GM23248 (cell line): ENCODE measurements around the gene LORICRIN. TPM values are rescaled to one million over a fixed set of nuclear protein-coding genes. Genes with fewer than 3 reads are reported as not detected.

Experiments
- DNase-seq: peaks from one replicate; pipeline ENCODE4 v3.0.0-alpha.2; 2015
- H2AFZ ChIP-seq: fragments of 200-600 bp; sonication (generic); 2 replicates; pipeline ENCODE4 v1.6.1; 2016; ENCODE audit warnings: antibody characterized with exemption
- H3F3A ChIP-seq: fragments of 200-600 bp; sonication (generic); 2 replicates; pipeline ENCODE4 v1.6.1; 2016; ENCODE audit warnings: mild to moderate bottlenecking, antibody characterized with exemption, mixed run types; ENCODE audit not compliant: insufficient read depth
- H3K27ac ChIP-seq: fragments of 200-600 bp; sonication (generic); 2 replicates; pipeline ENCODE4 v1.5.1; 2016; ENCODE audit warnings: mild to moderate bottlenecking
- H3K27me3 ChIP-seq: fragments of 200-600 bp; sonication (generic); replicated peaks from 2 replicates; pipeline ENCODE4 v1.6.1; 2016; ENCODE audit warnings: mild to moderate bottlenecking; ENCODE audit not compliant: insufficient read depth
- H3K36me3 ChIP-seq: fragments of 200-600 bp; sonication (generic); 2 replicates; pipeline ENCODE4 v1.6.1; 2016; ENCODE audit warnings: low read depth, mild to moderate bottlenecking
- H3K4me1 ChIP-seq: fragments of 200-600 bp; sonication (generic); 2 replicates; pipeline ENCODE4 v1.6.1; 2016; ENCODE audit warnings: mild to moderate bottlenecking; ENCODE audit not compliant: insufficient read depth
- H3K4me2 ChIP-seq: fragments of 200-600 bp; sonication (generic); one replicate; pipeline ENCODE4 v1.6.1; 2016; ENCODE audit warnings: mild to moderate bottlenecking; ENCODE audit not compliant: unreplicated experiment
- H3K4me3 ChIP-seq: fragments of 200-600 bp; sonication (generic); 2 replicates; pipeline ENCODE4 v1.5.1; 2016; ENCODE audit warnings: mild to moderate bottlenecking
- H3K79me2 ChIP-seq: fragments of 200-600 bp; sonication (generic); 2 replicates; pipeline ENCODE4 v1.6.1; 2016; ENCODE audit warnings: mild to moderate bottlenecking; ENCODE audit not compliant: insufficient read depth
- H3K9ac ChIP-seq: fragments of 200-600 bp; sonication (generic); 2 replicates; pipeline ENCODE4 v1.6.1; 2016; ENCODE audit warnings: mild to moderate bottlenecking
- H3K9me2 ChIP-seq: fragments of 200-600 bp; sonication (generic); 2 replicates; pipeline ENCODE4 v1.6.1; 2016; ENCODE audit warnings: mixed run types, mild to moderate bottlenecking, moderate library complexity; ENCODE audit not compliant: insufficient read depth
- H3K9me3 ChIP-seq: fragments of 200-600 bp; sonication (generic); one replicate; pipeline ENCODE4 v1.6.1; 2017; ENCODE audit warnings: low read depth
- H4K20me1 ChIP-seq: fragments of 200-600 bp; sonication (generic); 2 replicates; pipeline ENCODE4 v1.6.0; 2016; ENCODE audit not compliant: insufficient read depth
- EZH2 ChIP-seq: fragments of 200-600 bp; sonication (generic); IDR thresholded peaks from 2 replicates; pipeline ENCODE4 v1.6.1; 2018; ENCODE audit warnings: antibody characterized with exemption, mild to moderate bottlenecking; ENCODE audit not compliant: insufficient read depth, poor library complexity, severe bottlenecking
- EZH2phosphoT487 ChIP-seq: fragments of 200-600 bp; sonication (generic); IDR thresholded peaks from 2 replicates; pipeline ENCODE4 v1.6.1; 2018; ENCODE audit warnings: antibody characterized with exemption, moderate library complexity, mild to moderate bottlenecking, low read depth; ENCODE audit not compliant: insufficient read depth
- WGBS, 2 experiments: methylation state at CpG; one replicate each; pipeline ENCODE4 v1.1.6; 2015 to 2017; ENCODE audit warnings: low lambda C conversion rate in 2 of 2, low coverage in 1 of 2; ENCODE audit errors: missing lambda C conversion rate in 2 of 2; 5-methylcytosine and 5-hydroxymethylcytosine counted together
- in situ Hi-C: fragments of 300-500 bp; cut with MboI; formaldehyde crosslinking; loops from 2 replicates; pipeline ENCODE4 v1.15.0; 2020
- polyA plus RNA-seq: library from polyadenylated mRNA; unstranded; fragments of >200 nt; fragmentation: Nextera tagmentation; extraction: Ambion mirVana; gene quantifications from 2 replicates; pipeline ENCODE4 v1.2.1, GENCODE V29; 2016
- total RNA-seq: library from RNA; depleted of rRNA; stranded (reverse); fragments of >200 nt; shearing (Covaris generic); gene quantifications from 2 replicates; pipeline ENCODE4 v1.2.3, GENCODE V29; 2014

Gene LORICRIN
- total and polyA plus RNA-seq, 2 experiments from 2014 or later = not detected

GRCh38 chr1:153246018-153246417 lies 13.5 kb upstream of the LORICRIN start:
- 23 to 25% methylated on average over 1 of the region's 1 CpG for WGBS, 2 experiments
- Histone ChIP-seq H3K4me3 (no peak overlapping the region), H3K4me2 (no peak overlapping the region), H2AFZ (no peak overlapping the region), H3K9ac (no peak overlapping the region), H3K9me3 (no peaks in the 10 kb centered on the region), H3K9me2 (no peaks in the 10 kb centered on the region), H3K4me1 (no peaks in the 10 kb centered on the region), H3K36me3 (no peaks in the 10 kb centered on the region), H3K27ac (no peak overlapping the region), H3F3A (no peaks in the 10 kb centered on the region), H3K79me2 (no peaks in the 10 kb centered on the region), H4K20me1 (no peaks in the 10 kb centered on the region), H3K27me3 (peaks cover 11% of the 10 kb centered on the region; the same call in 1 of the 2 replicates)
- DNase-seq = no peak
- TF ChIP-seq EZH2phosphoT487 = no peak
- no peak for TF ChIP-seq EZH2
- in situ Hi-C loops = no loop called here

- no peaks in the 10 kb centered on the region for H3K9me2 ChIP-seq
- TF ChIP-seq EZH2phosphoT487 = no peak
- TF ChIP-seq EZH2 = no peak
- H3K4me3 ChIP-seq = no peak overlapping the region
- in situ Hi-C loops = no loop called here
- H3K27me3 ChIP-seq = peaks cover 11% of the 10 kb centered on the region; the same call in 1 of the 2 replicates
- no peak overlapping the region for H3K27ac ChIP-seq
- no peak overlapping the region for H2AFZ ChIP-seq
- no peaks in the 10 kb centered on the region for H3K4me1 ChIP-seq
- no peaks in the 10 kb centered on the region for H4K20me1 ChIP-seq
- WGBS, 2 experiments = 12 to 24% methylated on average over 2 of the region's 2 CpGs
- H3K4me2 ChIP-seq = no peak overlapping the region
- no peaks in the 10 kb centered on the region for H3F3A ChIP-seq
- H3K9ac ChIP-seq = no peak overlapping the region
- H3K79me2 ChIP-seq = no peaks in the 10 kb centered on the region
- H3K9me3 ChIP-seq = no peaks in the 10 kb centered on the region
- no peak for DNase-seq
- no peaks in the 10 kb centered on the region for H3K36me3 ChIP-seq
Observed at GRCh38 chr1:153246825-153247224, 12.7 kb upstream of the LORICRIN start.

GRCh38 chr1:153248176-153248879 lies 11.2 kb upstream of the LORICRIN start:
- H3K4me2 ChIP-seq = no peak overlapping the region
- H3K27me3 ChIP-seq = peaks cover 11% of the 10 kb centered on the region; the same call in 1 of the 2 replicates
- no peaks in the 10 kb centered on the region for H4K20me1 ChIP-seq
- no peak for DNase-seq
- in situ Hi-C loops = no loop called here
- no peaks in the 10 kb centered on the region for H3K79me2 ChIP-seq
- no peak for TF ChIP-seq EZH2
- no peak for TF ChIP-seq EZH2phosphoT487
- H3K27ac ChIP-seq = no peak overlapping the region
- H3K36me3 ChIP-seq = no peaks in the 10 kb centered on the region
- no peak overlapping the region for H2AFZ ChIP-seq
- no peaks in the 10 kb centered on the region for H3F3A ChIP-seq
- H3K4me1 ChIP-seq = no peaks in the 10 kb centered on the region
- no peak overlapping the region for H3K4me3 ChIP-seq
- H3K9ac ChIP-seq = no peak overlapping the region
- no peaks in the 10 kb centered on the region for H3K9me2 ChIP-seq
- H3K9me3 ChIP-seq = no peaks in the 10 kb centered on the region
- 19 to 27% methylated on average over 5 of the region's 5 CpGs for WGBS, 2 experiments

DNA sequence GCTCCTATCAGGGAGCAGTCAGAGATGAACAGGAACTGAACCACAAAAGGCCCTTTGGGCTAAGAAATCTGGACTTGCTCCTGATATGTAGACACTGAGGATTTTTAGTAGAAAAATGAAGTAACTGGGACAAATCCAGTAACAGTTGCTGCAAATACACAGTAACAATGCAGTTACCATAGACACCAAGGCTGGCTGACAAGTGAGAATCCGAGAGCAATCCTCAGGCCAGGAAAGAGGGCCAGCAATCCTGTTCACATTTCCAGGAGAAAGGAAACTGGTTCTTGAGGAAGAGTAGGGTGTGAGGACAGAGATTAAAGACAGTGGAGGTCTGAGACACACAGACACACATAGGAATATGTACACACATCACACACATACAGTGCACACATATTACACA lies 9.3 kb upstream of the LORICRIN start:
- no peak overlapping the region for H3K4me3 ChIP-seq
- in situ Hi-C loops = no loop called here
- WGBS, 2 experiments = 0% methylated on average over 1 of the region's 1 CpG

More for the DNA sequence above, 9.3 kb upstream of the LORICRIN start:
- no peak for TF ChIP-seq EZH2
- no peak for TF ChIP-seq EZH2phosphoT487
- no peak overlapping the region for H3K4me2 ChIP-seq
- H3K4me1 ChIP-seq = no peaks in the 10 kb centered on the region
- no peak overlapping the region for H2AFZ ChIP-seq
- no peaks in the 10 kb centered on the region for H3K9me2 ChIP-seq
- DNase-seq = no peak
- no peaks in the 10 kb centered on the region for H3K9me3 ChIP-seq
- no peaks in the 10 kb centered on the region for H3K36me3 ChIP-seq
- H3K27me3 ChIP-seq = peaks cover 11% of the 10 kb centered on the region; the same call in 1 of the 2 replicates
- H3K9ac ChIP-seq = no peak overlapping the region
- no peaks in the 10 kb centered on the region for H3K79me2 ChIP-seq
- no peak overlapping the region for H3K27ac ChIP-seq
- H4K20me1 ChIP-seq = no peaks in the 10 kb centered on the region
- H3F3A ChIP-seq = no peaks in the 10 kb centered on the region
